Tibial nerve (tissue), 4 donors: ENCODE measurements around the gene SLC17A2.

ENCODE experiments used
- CTCF ChIP-seq, 5 experiments: fragments of 200-600 bp in 3 of 5; fragments of 450-650 bp in 2 of 5; sonication (generic) in 3 of 5; IDR thresholded peaks; one replicate each; pipeline ENCODE4 v1.5.1; 2016 to 2019; ENCODE audit warnings: antibody characterized with exemption in 5 of 5, mild to moderate bottlenecking in 3 of 5, moderate library complexity in 2 of 5
- EP300 ChIP-seq, 2 donors: sonication (generic); formaldehyde crosslinking; IDR thresholded peaks; one replicate each; pipeline ENCODE4 v1.6.1; 2017; ENCODE audit warnings: antibody characterized with exemption in 2 of 2, mild to moderate bottlenecking in 1 of 2
- POLR2A ChIP-seq, 2 donors: fragments of 450-650 bp; IDR thresholded peaks; one replicate each; pipeline ENCODE4 v1.6.1; 2017; ENCODE audit warnings: antibody characterized with exemption in 2 of 2, mild to moderate bottlenecking in 2 of 2, moderate library complexity in 2 of 2

DNA sequence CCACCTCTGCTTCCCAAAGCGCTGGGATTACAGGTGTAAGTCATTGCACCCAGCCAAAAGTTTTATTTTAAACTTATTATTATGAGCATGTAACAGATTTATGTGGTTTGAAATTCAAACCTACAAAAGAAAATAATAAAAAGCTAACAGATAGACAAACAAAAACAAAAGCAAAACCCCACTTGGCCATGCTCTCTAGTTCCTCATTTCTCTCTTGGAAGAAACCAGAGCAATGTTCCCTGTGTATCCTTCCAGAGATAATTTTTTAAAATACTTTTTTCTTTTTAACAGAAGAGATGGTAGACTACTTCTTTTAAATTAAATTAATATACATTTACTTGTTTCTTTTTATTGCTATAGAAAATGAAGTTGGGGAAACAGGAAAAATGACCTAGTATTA, 28.4 kb downstream of the SLC17A2 start:
- TF ChIP-seq EP300 (IDR thresholded peaks at IDR 0.05) = no peak
- no peak for TF ChIP-seq POLR2A (IDR thresholded peaks at IDR 0.05)
- TF ChIP-seq CTCF (IDR thresholded peaks at IDR 0.05) = no peak
